IMR-90 (cell line): ENCODE measurements around the gene TRPC4AP. TPM values are rescaled to one million over a fixed set of nuclear protein-coding genes. Genes with fewer than 3 reads are reported as not detected.

Source experiments
- ATAC-seq: fragments of 200-7000 bp; cut with Tn5 transposase; 2 replicates; pipeline ENCODE4 v1.9.1; 2020; ENCODE audit warnings: low read depth, mild to moderate bottlenecking, moderate library complexity
- BruUV-seq: library from RNA; stranded (reverse); fragments of 400-500 nt; replicated peaks from 2 replicates; lab custom pipeline; 2021; lab: Mats Ljungman, UMichigan
- CTCF ChIA-PET: fragments of 300-600 bp; formaldehyde crosslinking; extraction: SDS; loops from one replicate; lab custom pipeline; 2021; ENCODE audit warnings: antibody characterized with exemption; lab: Yijun Ruan, JAX
- POLR2A ChIA-PET: fragments of 300-600 bp; sonication (Branson Sonifier 250); formaldehyde crosslinking; loops from one replicate; lab custom pipeline; 2022; ENCODE audit warnings: antibody characterized with exemption; ENCODE audit not compliant: unreplicated experiment; lab: Charles Lee
- DNase-seq: peaks from one replicate; pipeline ENCODE4 v3.0.0; 2013
- H2AFZ ChIP-seq: replicated peaks from 2 replicates; pipeline ENCODE3; 2013; ENCODE audit warnings: low read length, mild to moderate bottlenecking; ENCODE audit not compliant: poor library complexity
- H2AK5ac ChIP-seq: 2 replicates; pipeline ENCODE4 v1.6.1; 2013; ENCODE audit warnings: low read depth, low read length, inconsistent platforms
- H2AK9ac ChIP-seq: replicated peaks from 2 replicates; pipeline ENCODE3; 2013; ENCODE audit warnings: mild to moderate bottlenecking, low read depth, low read length, moderate library complexity; ENCODE audit not compliant: poor library complexity
- H2BK120ac ChIP-seq: 2 replicates; pipeline ENCODE4 v1.6.1; 2013; ENCODE audit warnings: low read depth, low read length, inconsistent platforms
- H2BK15ac ChIP-seq: 3 replicates; pipeline ENCODE4 v1.6.1; 2013; ENCODE audit warnings: low read depth, low read length, inconsistent platforms
- H2BK20ac ChIP-seq: 2 replicates; pipeline ENCODE4 v1.6.1; 2013; ENCODE audit warnings: low read depth, mild to moderate bottlenecking, inconsistent platforms, low read length, moderate library complexity
- H2BK5ac ChIP-seq: 2 replicates; pipeline ENCODE4 v1.6.1; 2013; ENCODE audit warnings: mild to moderate bottlenecking, low read depth, low read length, inconsistent platforms; ENCODE audit not compliant: poor library complexity, severe bottlenecking
- H3K14ac ChIP-seq: replicated peaks from 2 replicates; pipeline ENCODE4 v1.6.1; 2013; ENCODE audit warnings: low read depth, low read length, inconsistent platforms
- H3K18ac ChIP-seq: 2 replicates; pipeline ENCODE4 v1.6.1; 2013; ENCODE audit warnings: low read depth, low read length, control low read depth
- H3K23ac ChIP-seq: 2 replicates; pipeline ENCODE4 v1.6.1; 2013; ENCODE audit warnings: low read depth, low read length, inconsistent platforms
- H3K27ac ChIP-seq: 2 replicates; pipeline ENCODE4 v1.5.1; 2013; ENCODE audit warnings: mild to moderate bottlenecking, control low read depth, low read length; ENCODE audit not compliant: insufficient read depth
- H3K27me3 ChIP-seq: 2 replicates; pipeline ENCODE4 v1.6.1; 2013; ENCODE audit warnings: low read length; ENCODE audit not compliant: control insufficient read depth, insufficient read depth
- H3K36me3 ChIP-seq: 2 replicates; pipeline ENCODE4 v1.6.1; 2013; ENCODE audit warnings: low read length, mixed read lengths; ENCODE audit not compliant: control insufficient read depth, insufficient read depth
- H3K4ac ChIP-seq: 2 replicates; pipeline ENCODE4 v1.6.1; 2013; ENCODE audit warnings: low read depth, low read length, inconsistent platforms
- H3K4me1 ChIP-seq: 2 replicates; pipeline ENCODE4 v1.6.1; 2013; ENCODE audit warnings: low read length, mixed read lengths; ENCODE audit not compliant: control insufficient read depth, insufficient read depth
- H3K4me2 ChIP-seq: 2 replicates; pipeline ENCODE4 v1.6.1; 2013; ENCODE audit warnings: low read depth, mild to moderate bottlenecking, control low read depth, low read length, moderate library complexity
- H3K4me3 ChIP-seq: 2 replicates; pipeline ENCODE4 v1.5.1; 2013; ENCODE audit warnings: low read depth, mild to moderate bottlenecking, control low read depth, low read length, moderate library complexity; ENCODE audit not compliant: insufficient read depth
- H3K56ac ChIP-seq: 2 replicates; pipeline ENCODE4 v1.6.1; 2013; ENCODE audit warnings: low read length, inconsistent platforms; ENCODE audit not compliant: insufficient read depth; ENCODE audit errors: extremely low read depth
- H3K79me1 ChIP-seq, 2 experiments: 2 replicates each; pipeline ENCODE4 v1.6.1; 2013; ENCODE audit warnings: low read length in 2 of 2, inconsistent platforms in 1 of 2, low read depth in 1 of 2
- H3K9ac ChIP-seq: 2 replicates; pipeline ENCODE4 v1.6.1; 2013; ENCODE audit warnings: low read depth, low read length, control low read depth
- H3K9me1 ChIP-seq: 2 replicates; pipeline ENCODE4 v1.6.1; 2013; ENCODE audit warnings: low read length, inconsistent platforms; ENCODE audit not compliant: insufficient read depth
- H3K9me3 ChIP-seq: 2 replicates; pipeline ENCODE4 v1.6.1; 2013; ENCODE audit warnings: low read length; ENCODE audit not compliant: control insufficient read depth, insufficient read depth
- H4K20me1 ChIP-seq: 2 replicates; pipeline ENCODE4 v1.6.1; 2013; ENCODE audit warnings: low read length, inconsistent platforms; ENCODE audit not compliant: insufficient read depth
- H4K5ac ChIP-seq: 2 replicates; pipeline ENCODE4 v1.6.1; 2013; ENCODE audit warnings: mild to moderate bottlenecking, low read depth, low read length, control low read depth
- H4K8ac ChIP-seq, 2 experiments: 2 replicates each; pipeline ENCODE4 v1.6.1; 2013; ENCODE audit warnings: low read depth in 2 of 2, low read length in 2 of 2, control low read depth in 1 of 2, inconsistent platforms in 1 of 2
- H4K91ac ChIP-seq: 2 replicates; pipeline ENCODE4 v1.6.1; 2013; ENCODE audit warnings: low read depth, low read length, inconsistent platforms; ENCODE audit not compliant: insufficient read depth
- MAFK ChIP-seq: IDR thresholded peaks from 2 replicates; pipeline ENCODE4 v1.6.1; 2012; ENCODE audit warnings: low read depth, low read length, improper control_type of control experiment
- POLR2A ChIP-seq: IDR thresholded peaks from 2 replicates; pipeline ENCODE4 v1.6.1; 2012; ENCODE audit warnings: mild to moderate bottlenecking, low read depth, low read length
- RFX5 ChIP-seq: IDR thresholded peaks from 2 replicates; pipeline ENCODE4 v1.8.0; 2012; ENCODE audit warnings: low read depth, mild to moderate bottlenecking, low read length, moderate library complexity
- WGBS, 2 experiments: methylation state at CpG; one replicate each; pipeline versions ENCODE4 v1.1.5 to v1.1.7; 2013; ENCODE audit warnings: missing lambda C conversion rate in 2 of 2; ENCODE audit not compliant: insufficient read length in 1 of 2; ENCODE audit errors: extremely low coverage in 2 of 2; 5-methylcytosine and 5-hydroxymethylcytosine counted together
- dilution Hi-C: fragments of 300-500 bp; cut with HindIII; formaldehyde crosslinking; loops from one replicate; pipeline ENCODE4 v1.14.3; 2018; ENCODE audit warnings: low sequenced_read_pairs; ENCODE audit not compliant: unreplicated experiment
- in situ Hi-C: fragments of 300-500 bp; cut with MboI; formaldehyde crosslinking; loops from 3 replicates; pipeline ENCODE4 v1.14.3; 2019; ENCODE audit warnings: low sequenced_read_pairs, inconsistent platforms, mixed read lengths
- intact Hi-C: fragments of 100-400 bp; cut with micrococcal nuclease; formaldehyde crosslinking; loops from 2 replicates; pipeline ENCODE4 v1.10.0; 2022
- polyA plus RNA-seq, 3 experiments: library from polyadenylated mRNA; depleted of rRNA; stranded (reverse); fragments of >200 nt; gene quantifications; 2 replicates each; pipeline ENCODE4 v1.2.3, GENCODE V29; 2012; ENCODE audit warnings: low replicate concordance in 1 of 3
- total RNA-seq: library from RNA; depleted of rRNA; stranded (reverse); fragments of >200 nt; gene quantifications from 2 replicates; pipeline ENCODE4 v1.2.3, GENCODE V29; 2012

Gene TRPC4AP
- total and polyA plus RNA-seq, 2 of the 4 experiments (the other 2 are of a cell fraction): 41.0 to 81.0 TPM

DNA sequence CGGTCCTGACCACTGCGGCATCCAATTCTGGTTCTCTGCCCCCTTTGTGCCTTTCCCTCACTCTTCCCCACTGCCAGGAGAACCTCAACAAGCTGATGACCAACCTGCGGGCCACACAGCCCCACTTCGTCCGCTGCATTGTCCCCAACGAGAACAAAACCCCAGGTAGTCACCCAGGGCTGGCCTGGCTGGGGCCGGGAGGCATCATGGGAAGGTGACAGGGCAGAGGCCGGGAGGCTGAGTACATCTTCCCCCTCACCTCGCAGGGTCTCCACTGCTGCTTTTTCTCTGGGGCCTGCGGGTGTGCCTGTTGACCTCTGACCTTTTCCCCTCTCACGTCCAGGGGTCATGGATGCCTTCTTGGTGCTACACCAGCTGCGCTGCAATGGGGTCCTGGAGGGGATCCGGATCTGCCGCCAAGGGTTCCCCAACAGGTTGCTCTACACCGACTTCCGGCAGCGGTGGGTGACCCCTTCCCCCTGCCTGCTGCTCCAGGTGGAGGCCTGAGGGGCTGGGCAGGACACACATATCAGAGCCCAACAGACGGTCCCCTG lies 101.9 kb downstream of the TRPC4AP start:
- Histone ChIP-seq H3K4ac (no peak overlapping the region), H2BK120ac (no peak overlapping the region), H4K5ac (no peak overlapping the region), H3K79me1 (no peaks in the 10 kb centered on the region; a peak in 2 of 4 replicates), H3K4me3 (no peak overlapping the region), H4K20me1 (peaks cover 13% of the 10 kb centered on the region), H4K8ac (no peak overlapping the region), H4K91ac (no peak overlapping the region), H3K27ac (no peak overlapping the region), H3K56ac (no peak overlapping the region), H3K4me2 (no peak overlapping the region), H2AFZ (no peak overlapping the region), H3K9ac (no peak overlapping the region), H3K36me3 (peaks cover 26% of the 10 kb centered on the region; the same call in 1 of the 2 replicates), H3K27me3 (peaks cover 5% of the 10 kb centered on the region; the same call in 1 of the 2 replicates), H3K18ac (no peak overlapping the region), H2AK5ac (no peak overlapping the region), H3K9me1 (peaks cover 13% of the 10 kb centered on the region), H2BK5ac (no peak overlapping the region), H3K23ac (no peak overlapping the region), H2BK15ac (no peak overlapping the region), H3K4me1 (no peaks in the 10 kb centered on the region), H2BK20ac (no peak overlapping the region), H3K14ac (no peak overlapping the region), H3K9me3 (no peaks in the 10 kb centered on the region), H2AK9ac (no peak overlapping the region)
- ChIA-PET CTCF (no interaction called here), POLR2A (no interaction called here)
- ATAC-seq: no peak
- no peak for DNase-seq
- TF ChIP-seq POLR2A (no peak), MAFK (no peak), RFX5 (no peak)
- dilution Hi-C loops (no loop called here), intact Hi-C loops (no loop called here), in situ Hi-C loops (no loop called here)
- no TSS peak for BruUV-seq
- 75% methylated on average over 7 of the region's 18 CpGs; no CpG with 5 or more reads in 1 of the 2 experiments for WGBS, 2 experiments
